DOHH2 (cell line): Measurements from ENCODE around the gene MVP.

Experiments used
- CTCF ChIP-seq: fragments of 200-600 bp; sonication (generic); IDR thresholded peaks from one replicate; pipeline ENCODE4 v1.5.1; 2014; ENCODE audit warnings: antibody characterized with exemption, mild to moderate bottlenecking, low read depth, low read length; ENCODE audit not compliant: poor library complexity, severe bottlenecking
- EZH2phosphoT487 ChIP-seq: fragments of 200-600 bp; sonication (generic); IDR thresholded peaks from 2 replicates; pipeline ENCODE4 v1.6.1; 2017; ENCODE audit warnings: borderline replicate concordance, mild to moderate bottlenecking, antibody characterized with exemption, low read length, moderate library complexity, mixed read lengths

- TF ChIP-seq CTCF, result no peak
- no peak for TF ChIP-seq EZH2phosphoT487
These were observed 8.2 kb upstream of the MVP start, which contains the start of gene PRRT2 for GRCh38 chr16:29811896-29812665.
